Erythroblast (primary cell): ENCODE data around the gene PRMT2.
A peak's percentile ranks its signal among the peaks of the same experiment; 100 is the strongest.

ENCODE experiments used
- DNase-seq, 2 experiments: peaks; one replicate each; lab custom pipeline; 2025; lab: John Stamatoyannopoulos, UW
- GATA1 ChIP-seq: IDR thresholded peaks from 2 replicates; pipeline ENCODE4 v1.6.1; 2011; ENCODE audit warnings: low read depth, mild to moderate bottlenecking, control low read depth, low read length, moderate library complexity
- POLR2A ChIP-seq: IDR thresholded peaks from 2 replicates; pipeline ENCODE4 v1.6.1; 2011; ENCODE audit warnings: mild to moderate bottlenecking, low read length

The PRMT2 gene

GRCh38 chr21:46635324-46636180 lies at the start of gene PRMT2:
Gene PRMT2 (plus strand): TSS chr21:46635674. CDS start chr21:46636952, 1,278 bp downstream.
- peak; percentile 98 to 99 for DNase-seq
- TF ChIP-seq POLR2A (peak; percentile 92), GATA1 (no peak)

GRCh38 chr21:46594276-46594675 lies 41.2 kb upstream of the PRMT2 start:
- peak; percentile 15 to 18 for DNase-seq
- TF ChIP-seq GATA1 (no peak), POLR2A (no peak)

GRCh38 chr21:46596201-46596600 lies 39.3 kb upstream of the PRMT2 start:
- TF ChIP-seq POLR2A: no peak
- no peak for TF ChIP-seq GATA1
- DNase-seq: no peak

- no peak for DNase-seq
- TF ChIP-seq GATA1 (no peak), POLR2A (no peak)
These were observed 38.4 kb upstream of the PRMT2 start for GRCh38 chr21:46597031-46597430.

GRCh38 chr21:46597896-46598343 lies 37.6 kb upstream of the PRMT2 start:
- TF ChIP-seq GATA1 (no peak), POLR2A (no peak)
- DNase-seq: no peak

GRCh38 chr21:46598581-46599572 lies 36.6 kb upstream of the PRMT2 start:
- no peak for DNase-seq
- TF ChIP-seq POLR2A (no peak), GATA1 (no peak)

GRCh38 chr21:46600305-46600704 lies 35.2 kb upstream of the PRMT2 start:
- no peak for TF ChIP-seq POLR2A
- no peak for TF ChIP-seq GATA1
- no peak for DNase-seq

- TF ChIP-seq POLR2A: no peak
- TF ChIP-seq GATA1: no peak
- DNase-seq: no peak
These were observed 34.5 kb upstream of the PRMT2 start for GRCh38 chr21:46600978-46601377.

- DNase-seq: no peak
- TF ChIP-seq POLR2A (no peak), GATA1 (no peak)
These were observed 32.2 kb upstream of the PRMT2 start for GRCh38 chr21:46603228-46603627.

- TF ChIP-seq GATA1: no peak
- no peak for TF ChIP-seq POLR2A
- no peak for DNase-seq
These were observed 31.0 kb upstream of the PRMT2 start for GRCh38 chr21:46604329-46604974.

GRCh38 chr21:46604975-46605766 lies 30.3 kb upstream of the PRMT2 start, which contains the start of gene S100B:
Gene S100B (minus strand): TSS chr21:46605082. CDS start chr21:46602415, 2,667 bp downstream.
- no peak for TF ChIP-seq GATA1
- no peak for TF ChIP-seq POLR2A
- no peak for DNase-seq

GRCh38 chr21:46605767-46606426 lies 29.6 kb upstream of the PRMT2 start:
- no peak for TF ChIP-seq GATA1
- no peak for TF ChIP-seq POLR2A
- no peak for DNase-seq
